Immature natural killer cell (primary cell): Measurements from ENCODE around the gene RFX5. TPM values are rescaled to one million over a fixed set of nuclear protein-coding genes. Genes with fewer than 3 reads are reported as not detected.
"Not testable (repeated sequence)": the region's sequence is repeated elsewhere in the genome, so short reads cannot be mapped to it uniquely, and the experiment has no call there.

Experiments used
- DNase-seq, 3 donors: peaks; one replicate each; pipeline ENCODE4 v3.0.0; 2022; ENCODE audit warnings: mixed read lengths in 1 of 3
- H3K27ac Mint-ChIP-seq, 6 donors: one replicate each; pipeline ENCODE4 v1.8.0; 2020; ENCODE audit warnings: mixed read lengths in 6 of 6, mild to moderate bottlenecking in 5 of 6, inconsistent platforms in 4 of 6, moderate library complexity in 3 of 6
- H3K27me3 Mint-ChIP-seq, 3 donors: one replicate each; pipeline ENCODE4 v1.8.0; 2020 to 2021; ENCODE audit warnings: low read depth in 3 of 3, mild to moderate bottlenecking in 3 of 3, mixed read lengths in 3 of 3, moderate library complexity in 3 of 3, inconsistent platforms in 1 of 3
- H3K36me3 Mint-ChIP-seq, 3 donors: one replicate each; pipeline ENCODE4 v1.8.0; 2020; ENCODE audit warnings: mixed read lengths in 3 of 3, inconsistent platforms in 2 of 3, mild to moderate bottlenecking in 2 of 3
- H3K4me1 Mint-ChIP-seq, 2 donors: one replicate each; pipeline ENCODE4 v1.8.0; 2020; ENCODE audit warnings: inconsistent platforms in 2 of 2, mild to moderate bottlenecking in 2 of 2, mixed read lengths in 2 of 2, moderate library complexity in 1 of 2
- H3K4me3 Mint-ChIP-seq, 5 donors: one replicate each; pipeline ENCODE4 v1.8.0; 2020; ENCODE audit warnings: mild to moderate bottlenecking in 5 of 5, mixed read lengths in 5 of 5, inconsistent platforms in 3 of 5, moderate library complexity in 3 of 5
- H3K9me3 Mint-ChIP-seq, 6 donors: one replicate each; pipeline ENCODE4 v1.8.0; 2020; ENCODE audit warnings: mild to moderate bottlenecking in 6 of 6, mixed read lengths in 6 of 6, inconsistent platforms in 4 of 6, moderate library complexity in 3 of 6
- polyA plus RNA-seq, 3 donors: library from polyadenylated mRNA; unstranded; fragments of 300-500 nt; fragmentation: Illumina TruSeq; gene quantifications; one replicate each; pipeline ENCODE4 v1.2.3, GENCODE V29; 2021

RFX5 gene
- polyA plus RNA-seq: 10 to 100 TPM; 30.0 to 37.8 (median 37.1) TPM

DNA sequence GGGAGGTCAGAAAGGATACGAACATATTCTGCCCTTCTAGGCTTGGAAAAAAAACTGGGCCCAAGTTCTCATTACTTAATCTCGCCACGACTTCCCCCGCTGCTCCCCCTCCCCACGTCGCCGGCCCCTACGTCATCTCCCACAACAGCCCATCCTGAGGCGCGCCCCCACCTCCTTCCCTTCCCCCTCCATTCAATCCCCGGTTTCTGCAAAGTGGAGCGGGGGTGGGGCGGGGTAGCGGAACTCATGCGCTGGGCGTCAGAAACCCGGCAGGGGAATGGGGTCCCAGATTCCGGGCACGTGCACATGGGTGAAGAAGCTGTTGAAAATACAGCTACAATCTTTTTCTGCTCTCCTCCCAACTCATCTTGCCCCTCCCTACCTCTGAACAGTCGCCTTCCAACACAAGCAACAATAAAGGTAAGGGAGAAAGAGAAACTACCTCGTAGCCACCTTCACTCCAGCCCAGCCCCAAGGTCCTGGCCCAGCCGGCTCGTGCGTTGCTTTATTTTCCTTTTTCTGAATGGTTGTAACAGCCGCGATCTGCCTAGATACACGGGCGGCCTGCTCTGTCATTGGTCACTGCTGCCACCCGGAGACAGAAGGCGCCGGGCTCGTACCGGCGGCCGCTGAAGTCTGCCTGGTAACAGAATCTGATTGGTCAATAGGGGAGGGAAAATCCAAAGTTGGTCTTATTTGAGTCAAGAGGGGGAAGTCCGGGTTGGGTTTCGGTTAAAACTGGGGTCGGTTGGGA lies at the start of gene RFX5:
Gene RFX5, minus strand, starts transcription at position 484 of the 754 bp plus-strand sequence. CDS start 932 bp downstream, outside the sequence.
- peaks cover 0 to 23% (median 7%) of the 10 kb centered on the region in 3 donors for H3K36me3 Mint-ChIP-seq
- peak within 1 kb of the TSS; percentile 93 to 98 (median 96) for H3K4me3 Mint-ChIP-seq
- DNase-seq: peak; percentile 95 to 96 (median 96)
- H3K4me1 Mint-ChIP-seq: peaks cover 26 to 29% of the 10 kb centered on the region in 2 donors
- H3K27me3 Mint-ChIP-seq: peaks cover 6 to 11% (median 8%) of the 10 kb centered on the region in 3 donors
- peak within 1 kb of the TSS; percentile 94 to 100 (median 98) for H3K27ac Mint-ChIP-seq
- H3K9me3 Mint-ChIP-seq: peaks cover 0 to 2% (median 0%) of the 10 kb centered on the region in 6 donors

DNA sequence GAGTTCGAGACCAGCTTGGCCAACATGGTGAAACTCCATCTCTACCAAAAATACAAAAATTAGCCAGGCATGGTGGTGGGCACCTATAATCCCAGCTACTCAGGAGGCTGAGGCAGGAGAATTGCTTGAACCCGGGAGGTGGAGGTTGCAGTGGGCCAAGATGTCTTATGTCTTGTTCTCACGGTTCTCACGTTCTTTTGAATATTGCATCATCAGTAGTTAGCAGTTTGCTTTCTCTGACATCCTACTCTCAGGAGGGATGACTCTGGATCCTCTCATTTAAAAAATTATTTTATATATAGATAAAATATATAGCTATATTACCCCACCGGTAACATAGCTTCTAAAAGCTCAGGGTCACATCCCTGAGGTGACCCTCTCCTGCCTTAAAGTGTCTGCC lies 49.2 kb upstream of the RFX5 start:
- H3K9me3 Mint-ChIP-seq, H3K27ac Mint-ChIP-seq, H3K36me3 Mint-ChIP-seq, DNase-seq, H3K4me3 Mint-ChIP-seq: not testable (repeated sequence)
- peaks cover 5 to 11% (median 11%) of the 10 kb centered on the region in 3 donors for H3K27me3 Mint-ChIP-seq
- H3K4me1 Mint-ChIP-seq: peaks cover 20 to 26% of the 10 kb centered on the region in 2 donors

DNA sequence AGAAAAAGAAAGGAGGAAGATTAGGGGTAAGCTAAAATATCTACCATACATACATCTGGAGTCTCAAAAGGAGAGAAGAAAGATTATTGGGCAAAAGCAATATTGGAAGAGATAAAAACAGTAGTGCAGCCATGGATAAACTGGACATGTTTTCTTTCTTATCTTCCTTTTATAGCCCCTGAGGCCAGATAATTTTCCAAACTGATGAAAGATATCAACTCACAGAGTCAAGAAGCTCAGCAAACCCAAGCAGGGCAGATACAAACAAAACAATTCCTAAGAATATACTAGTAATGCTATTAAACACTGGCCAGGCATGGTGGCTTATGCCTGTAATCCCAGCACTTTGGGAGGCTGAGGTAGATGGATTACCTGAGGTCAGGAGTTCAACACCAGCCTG lies 46.5 kb upstream of the RFX5 start:
- peaks cover 4 to 5% (median 5%) of the 10 kb centered on the region in 3 donors for H3K27me3 Mint-ChIP-seq
- no peaks in the 10 kb centered on the region for H3K36me3 Mint-ChIP-seq
- no peaks in the 10 kb centered on the region for H3K4me1 Mint-ChIP-seq
- H3K4me3 Mint-ChIP-seq: no peak overlapping the region
- no peak overlapping the region for H3K27ac Mint-ChIP-seq
- H3K9me3 Mint-ChIP-seq: no peaks in the 10 kb centered on the region
- no peak for DNase-seq

DNA sequence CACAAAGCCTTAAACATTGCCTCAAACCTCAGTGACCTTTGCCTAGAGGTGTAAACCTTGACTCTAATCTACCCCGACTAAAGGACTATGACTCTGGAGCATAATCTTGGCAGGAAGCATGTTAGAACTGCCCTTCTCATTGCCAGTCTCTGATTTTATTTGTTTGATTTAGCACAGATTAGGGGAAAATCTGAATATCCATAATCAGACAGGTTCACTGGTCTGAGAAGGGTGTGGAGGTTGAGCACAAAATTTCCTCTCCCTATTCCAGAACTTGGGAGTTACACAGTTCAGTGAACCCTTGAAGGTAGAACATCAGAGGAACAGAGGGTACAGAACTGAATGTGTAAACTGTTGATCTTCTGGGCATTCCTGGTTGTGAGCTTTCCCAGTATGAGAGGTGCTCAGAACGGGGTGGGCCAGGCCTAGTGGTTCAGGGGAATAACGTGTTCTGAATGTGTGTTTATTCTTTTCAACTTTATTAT lies 44.1 kb upstream of the RFX5 start:
- H3K9me3 Mint-ChIP-seq: no peaks in the 10 kb centered on the region
- no peak overlapping the region for H3K4me3 Mint-ChIP-seq
- no peak for DNase-seq
- H3K4me1 Mint-ChIP-seq: no peaks in the 10 kb centered on the region
- H3K27ac Mint-ChIP-seq: no peak overlapping the region
- no peaks in the 10 kb centered on the region for H3K36me3 Mint-ChIP-seq
- peaks cover 3 to 5% (median 3%) of the 10 kb centered on the region in 3 donors for H3K27me3 Mint-ChIP-seq

DNA sequence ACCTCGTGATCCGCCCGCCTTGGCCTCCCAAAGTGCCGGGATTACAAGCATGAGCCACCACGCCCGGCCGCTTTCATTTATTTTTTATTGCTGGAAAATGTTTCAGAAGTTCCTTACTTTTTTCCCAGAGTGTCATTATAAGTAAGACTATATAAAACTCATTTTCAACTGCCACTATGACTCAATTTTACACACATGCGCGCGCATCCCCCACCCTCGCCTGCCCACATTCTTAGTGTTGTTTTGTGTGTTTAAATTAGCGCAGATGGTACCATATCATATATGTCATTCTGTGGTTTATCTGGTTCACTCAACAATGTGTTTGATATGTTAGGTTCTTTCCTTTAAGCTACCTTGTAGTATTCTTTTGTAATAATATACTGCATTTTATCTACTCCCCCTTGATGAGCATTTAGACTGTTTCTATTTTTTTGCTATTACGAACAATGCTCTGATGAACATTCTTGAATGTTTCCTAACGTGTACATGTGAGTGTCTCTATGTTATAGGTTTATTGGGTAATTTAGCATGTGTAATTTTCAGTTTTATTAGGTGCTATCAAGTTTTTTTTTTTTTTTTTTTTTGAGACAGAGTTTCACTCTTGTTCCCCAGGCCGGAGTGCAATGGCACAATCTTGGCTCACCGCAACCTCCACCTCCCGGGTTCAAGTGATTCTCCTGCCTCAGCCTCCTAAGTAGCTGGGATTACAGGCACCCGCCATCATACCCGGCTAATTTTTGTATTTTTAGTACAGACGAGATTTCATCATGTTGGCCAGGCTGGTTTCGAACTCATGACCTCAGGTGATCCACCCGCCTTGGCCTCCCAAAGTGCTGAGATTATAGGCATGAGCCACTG lies 43.4 kb upstream of the RFX5 start:
- H3K27ac Mint-ChIP-seq, DNase-seq, H3K36me3 Mint-ChIP-seq, H3K4me1 Mint-ChIP-seq, H3K27me3 Mint-ChIP-seq, H3K9me3 Mint-ChIP-seq, H3K4me3 Mint-ChIP-seq: not testable (repeated sequence)

DNA sequence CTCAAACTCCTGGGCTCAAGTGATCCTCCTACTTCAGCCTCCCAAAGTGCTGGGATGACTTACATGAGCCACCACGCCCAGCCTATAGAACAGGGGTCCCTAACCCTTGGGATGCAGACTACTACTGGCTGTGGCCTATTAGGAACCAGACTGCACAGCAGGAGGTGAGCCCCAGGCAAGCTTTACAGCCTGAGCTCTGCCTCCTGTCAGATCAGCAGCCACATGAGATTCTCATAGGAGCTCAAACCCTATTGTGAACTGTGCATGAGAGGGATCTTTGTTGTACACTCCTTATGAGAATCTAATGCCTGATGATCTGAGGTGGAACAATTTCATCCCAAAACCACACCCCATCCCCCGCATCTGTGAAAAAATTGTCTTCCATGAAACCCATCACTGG lies 39.0 kb upstream of the RFX5 start:
- Mint-ChIP-seq H3K4me3 (no peak overlapping the region), H3K36me3 (no peaks in the 10 kb centered on the region), H3K27ac (no peak overlapping the region), H3K27me3 (no peaks in the 10 kb centered on the region), H3K9me3 (no peaks in the 10 kb centered on the region), H3K4me1 (no peaks in the 10 kb centered on the region)
- no peak for DNase-seq

DNA sequence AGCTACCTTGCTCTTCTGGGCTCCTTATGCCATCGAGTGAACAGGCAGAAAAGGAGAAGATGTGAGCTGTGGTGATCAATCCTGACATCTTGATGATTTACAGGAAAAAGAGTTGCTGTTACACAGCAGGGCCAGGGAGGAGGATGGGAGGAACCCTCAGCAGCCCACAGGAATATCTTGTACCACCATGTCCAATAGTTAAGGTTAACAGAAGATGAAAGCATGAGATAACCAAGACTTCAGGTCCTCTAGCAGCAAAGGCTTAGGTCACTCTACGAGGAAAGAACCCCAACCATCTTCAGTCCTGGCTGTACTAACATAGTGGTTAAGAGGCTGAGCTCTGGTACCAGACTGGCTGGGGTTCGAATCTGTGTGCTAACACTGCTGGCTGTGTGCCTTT lies 37.5 kb upstream of the RFX5 start:
- Mint-ChIP-seq H3K4me3 (no peak overlapping the region), H3K27me3 (no peaks in the 10 kb centered on the region), H3K4me1 (no peaks in the 10 kb centered on the region), H3K27ac (no peak overlapping the region), H3K36me3 (no peaks in the 10 kb centered on the region), H3K9me3 (no peaks in the 10 kb centered on the region)
- no peak for DNase-seq

DNA sequence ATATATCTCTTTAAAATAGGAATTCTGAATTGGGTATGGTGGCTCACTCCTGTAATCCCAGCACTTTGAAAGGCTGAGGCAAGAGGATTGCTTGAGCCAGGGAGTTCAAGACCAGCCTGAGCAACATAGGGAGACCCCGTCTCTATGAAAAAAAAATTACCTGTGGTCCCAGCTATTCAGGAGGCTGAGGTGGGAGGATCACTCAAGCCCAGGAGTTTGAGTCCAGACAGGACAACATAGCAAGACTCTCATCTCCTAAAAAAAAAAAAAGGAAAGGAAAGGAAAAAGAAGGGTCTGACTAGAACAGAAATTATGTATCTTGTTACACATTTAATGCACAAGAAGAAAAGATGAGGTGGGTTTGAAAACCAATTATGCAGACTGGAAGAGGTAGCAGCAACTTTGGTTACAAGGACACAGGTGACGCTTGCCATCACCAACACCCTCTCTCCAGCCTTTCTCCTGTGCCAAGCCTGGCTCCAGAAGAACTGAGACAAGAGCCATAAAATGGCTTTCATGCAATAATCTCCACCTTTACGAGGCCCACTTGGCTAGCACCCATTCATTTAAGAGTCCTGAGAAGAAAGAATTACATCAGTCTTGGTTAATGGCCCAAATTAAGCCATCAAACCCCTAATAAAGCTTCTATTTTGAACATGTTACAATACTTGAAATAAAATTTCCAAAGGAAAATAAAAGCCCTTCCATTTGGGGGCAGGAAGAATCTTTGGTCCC lies 30.3 kb upstream of the RFX5 start:
- Mint-ChIP-seq H3K4me3 (no peak overlapping the region), H3K27ac (no peak overlapping the region), H3K4me1 (no peaks in the 10 kb centered on the region), H3K27me3 (peaks cover 0 to 3% (median 1%) of the 10 kb centered on the region in 3 donors), H3K9me3 (no peaks in the 10 kb centered on the region), H3K36me3 (no peaks in the 10 kb centered on the region)
- DNase-seq: no peak

DNA sequence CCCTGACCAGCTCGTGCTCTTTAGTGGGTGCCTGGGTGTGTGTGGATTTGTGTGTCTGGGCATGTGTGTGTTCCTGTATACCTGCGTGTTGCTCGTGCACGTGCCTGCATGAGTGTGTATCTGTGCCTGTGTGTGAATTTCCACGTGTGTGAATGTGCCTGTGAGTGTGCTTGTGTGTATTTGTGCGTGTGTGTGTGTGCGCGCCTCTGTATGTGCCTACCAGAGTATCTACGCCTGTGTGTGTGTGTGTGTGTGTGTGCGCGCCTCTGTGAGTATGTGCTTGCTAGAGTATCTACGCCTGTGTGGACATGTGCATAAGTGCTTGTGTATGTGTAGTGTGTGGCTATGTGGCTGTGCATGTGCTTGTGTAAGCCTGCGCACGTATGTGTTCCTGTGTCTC lies 26.1 kb upstream of the RFX5 start:
- Mint-ChIP-seq H3K27me3 (peaks cover 0 to 2% (median 1%) of the 10 kb centered on the region in 3 donors), H3K4me1 (no peaks in the 10 kb centered on the region), H3K27ac (peak overlapping the region in 1 of 6 donors; percentile 27), H3K9me3 (no peaks in the 10 kb centered on the region), H3K4me3 (no peak overlapping the region), H3K36me3 (no peaks in the 10 kb centered on the region)
- DNase-seq: no peak

DNA sequence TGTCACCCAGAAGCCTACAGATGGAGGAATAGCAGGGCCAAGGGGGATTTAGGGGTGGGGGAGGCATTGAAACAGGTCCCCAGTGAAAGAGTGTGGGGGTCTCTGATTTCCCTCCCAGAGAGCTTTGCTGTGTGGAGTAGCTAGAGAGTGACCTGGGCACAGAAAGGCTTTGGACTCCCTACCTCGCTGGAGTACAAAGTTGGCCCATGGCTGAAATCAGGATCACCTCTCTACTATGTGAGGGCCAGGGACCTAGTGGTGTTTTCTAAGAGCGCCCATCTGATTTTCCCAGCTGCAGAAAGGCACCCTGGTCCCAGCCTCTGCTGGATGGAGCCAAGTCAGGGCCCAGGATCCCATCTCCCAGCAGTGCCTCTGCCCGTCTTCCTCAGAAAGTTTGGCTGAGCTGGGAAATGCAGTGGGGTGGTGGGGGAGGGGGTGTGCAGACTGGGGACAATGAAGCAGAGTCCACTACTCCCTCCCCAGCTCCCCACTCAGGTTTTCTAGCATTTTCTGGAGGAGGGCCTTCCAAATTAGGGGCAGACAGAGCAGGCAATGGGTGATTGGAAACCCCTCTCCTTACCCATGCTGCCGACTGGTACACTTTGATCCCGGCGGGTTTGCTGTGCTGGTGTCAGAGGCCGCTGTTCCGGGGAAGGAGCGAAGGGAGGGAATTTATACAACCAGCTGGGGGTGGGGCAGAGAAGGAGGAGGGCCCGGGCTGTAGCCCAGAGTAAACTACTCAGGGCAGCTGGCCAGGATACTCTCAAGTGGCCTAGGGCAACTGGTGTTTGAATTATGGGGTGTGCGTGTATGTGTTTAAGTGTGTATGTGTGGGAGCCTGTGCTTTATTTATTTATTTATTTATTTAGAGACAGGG lies 25.2 kb upstream of the RFX5 start, which contains the start of gene SELENBP1:
Gene SELENBP1, minus strand, starts transcription at position 648 of the 877 bp plus-strand sequence. Its CDS starts 64 bp downstream, at position 584.
- Mint-ChIP-seq H3K9me3 (no peaks in the 10 kb centered on the region), H3K4me1 (no peaks in the 10 kb centered on the region), H3K4me3 (no peak within 1 kb of the TSS), H3K36me3 (no peaks in the 10 kb centered on the region), H3K27ac (peak within 1 kb of the TSS in 1 of 6 donors; percentile 27), H3K27me3 (peaks cover 0 to 2% (median 1%) of the 10 kb centered on the region in 3 donors)
- no peak for DNase-seq

DNA sequence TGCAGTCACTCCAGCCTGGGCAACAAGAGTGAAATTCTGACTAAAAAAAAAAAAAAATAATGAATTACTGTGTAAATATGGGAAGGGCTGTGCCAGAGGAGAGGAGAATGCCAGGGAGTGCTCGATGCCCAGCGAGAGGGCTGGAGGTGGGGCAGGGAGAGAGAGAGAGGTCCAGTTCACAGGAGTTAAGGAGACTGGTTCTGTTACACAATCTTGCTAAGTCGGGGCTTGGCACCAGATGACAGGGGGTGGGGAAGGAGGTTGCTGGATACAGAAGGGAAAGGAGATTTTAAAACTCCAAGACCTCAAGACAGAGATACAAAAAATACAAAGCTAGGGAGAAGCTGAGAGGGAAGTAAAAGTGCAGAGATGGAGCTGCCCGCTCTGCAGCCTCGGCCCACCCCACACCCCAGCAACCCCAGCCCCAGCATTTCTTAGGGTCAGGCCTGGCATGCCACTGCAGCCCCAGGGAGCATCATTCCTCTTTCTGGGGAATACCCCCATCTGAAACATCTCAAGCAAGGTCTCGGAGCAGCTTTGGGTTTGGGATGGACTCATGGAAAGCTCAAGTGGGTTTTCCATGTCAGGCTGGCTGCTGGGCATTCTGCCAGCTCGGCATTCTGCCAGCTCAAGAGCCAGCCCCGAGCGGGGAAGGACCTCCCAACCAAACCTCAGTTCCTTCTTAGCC lies 24.5 kb upstream of the RFX5 start:
- no peaks in the 10 kb centered on the region for H3K9me3 Mint-ChIP-seq
- peaks cover 0 to 2% (median 0%) of the 10 kb centered on the region in 3 donors for H3K27me3 Mint-ChIP-seq
- no peak for DNase-seq
- no peak overlapping the region for H3K27ac Mint-ChIP-seq
- no peaks in the 10 kb centered on the region for H3K4me1 Mint-ChIP-seq
- no peaks in the 10 kb centered on the region for H3K36me3 Mint-ChIP-seq
- H3K4me3 Mint-ChIP-seq: no peak overlapping the region

DNA sequence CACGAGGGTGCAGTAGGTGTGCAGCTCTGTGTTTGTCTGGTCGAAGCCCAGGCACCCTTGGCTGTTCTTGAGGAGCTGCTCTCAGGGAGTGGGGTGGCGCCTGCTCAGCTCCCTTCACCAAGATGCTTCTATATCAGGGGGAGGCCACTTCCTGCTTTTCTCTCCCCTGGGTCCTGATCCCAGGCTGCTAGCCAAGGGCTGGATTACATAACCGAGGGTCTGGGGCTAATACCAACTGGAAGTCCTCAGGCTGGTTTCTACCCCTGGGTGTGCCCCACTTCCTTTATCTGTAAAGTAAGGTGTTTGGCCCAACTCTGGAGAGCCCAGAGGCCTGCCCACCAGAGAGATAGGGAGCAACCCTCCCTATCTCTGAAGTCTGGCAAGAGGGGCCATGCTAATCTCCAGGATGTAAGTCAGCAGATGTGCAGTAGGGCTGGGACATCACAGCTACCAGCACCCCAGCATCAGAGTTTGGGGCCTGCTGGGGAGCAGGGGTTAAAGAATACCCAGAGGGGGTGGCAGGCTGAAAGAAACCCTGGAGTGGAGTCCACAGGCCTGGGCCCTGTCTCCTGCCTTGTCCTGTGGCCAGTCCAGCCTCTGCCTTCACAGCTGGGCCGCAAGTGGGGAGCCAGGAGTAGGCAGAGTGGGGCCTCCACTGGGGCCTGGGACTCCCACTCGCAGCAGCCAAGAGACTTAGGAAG lies 23.3 kb upstream of the RFX5 start:
- no peak overlapping the region for H3K4me3 Mint-ChIP-seq
- H3K9me3 Mint-ChIP-seq: no peaks in the 10 kb centered on the region
- H3K27ac Mint-ChIP-seq: no peak overlapping the region
- H3K27me3 Mint-ChIP-seq: peaks cover 0 to 2% (median 0%) of the 10 kb centered on the region in 3 donors
- H3K4me1 Mint-ChIP-seq: no peaks in the 10 kb centered on the region
- H3K36me3 Mint-ChIP-seq: no peaks in the 10 kb centered on the region
- DNase-seq: no peak
